HCT116 (cell line): ENCODE results near the gene CIB4. TPM values are rescaled to one million over a fixed set of nuclear protein-coding genes. Genes with fewer than 3 reads are reported as not detected.

Experiments used
- ATAC-seq: fragments of 200-7000 bp; cut with Tn5 transposase; 2 replicates; pipeline ENCODE4 v1.9.1; 2020; ENCODE audit warnings: mild to moderate bottlenecking, moderate library complexity
- BruUV-seq: library from RNA; stranded (reverse); fragments of 400-500 nt; replicated peaks from 2 replicates; lab custom pipeline; 2021; lab: Mats Ljungman, UMichigan
- CTCF ChIA-PET: fragments of 300-600 bp; sonication (Branson Sonifier 250); formaldehyde crosslinking; loops from one replicate; lab custom pipeline; 2021; ENCODE audit warnings: antibody characterized with exemption; lab: Charles Lee
- POLR2A ChIA-PET: fragments of 300-600, 350-600 bp; sonication (Branson Sonifier 250); formaldehyde crosslinking; loops from one replicate; lab custom pipeline; 2021; ENCODE audit warnings: antibody characterized with exemption; lab: Charles Lee
- RAD21 ChIA-PET, 2 experiments: fragments of 300-600 bp; sonication (Branson Sonifier 250); formaldehyde crosslinking; loops; one replicate each; lab custom pipeline; 2023; ENCODE audit warnings: low total read pairs in 2 of 2; ENCODE audit not compliant: uncharacterized antibody in 2 of 2, unreplicated experiment in 2 of 2, low non-redundant PET in 1 of 2; lab: Charles Lee
- DNase-seq: peaks from one replicate; pipeline ENCODE4 v3.0.0-alpha.2; 2010; ENCODE audit warnings: low read depth, low spot score
- H2AFZ ChIP-seq: fragments of 200-600 bp; shearing (Covaris generic), sonication (generic); 2 replicates; pipeline ENCODE4 v1.6.1; 2017; ENCODE audit warnings: low read depth, mixed run types, mixed read lengths, antibody characterized with exemption, low read length; ENCODE audit not compliant: poor library complexity, severe bottlenecking
- H3K27ac ChIP-seq: 2 replicates; pipeline ENCODE4 v1.5.1; 2012; ENCODE audit warnings: low read depth, low read length
- H3K27me3 ChIP-seq: fragments of 200-600 bp; sonication (generic); 2 replicates; pipeline ENCODE4 v1.6.1; 2016; ENCODE audit warnings: mixed run types, low read length, mixed read lengths; ENCODE audit not compliant: insufficient read depth
- H3K36me3 ChIP-seq, 2 experiments: fragments of 200-500 bp in 1 of 2; fragments of 200-600 bp in 1 of 2; sonication (Bioruptor generic) in 1 of 2; sonication (generic) in 1 of 2; 2 replicates each; pipeline versions ENCODE4 v1.5.1 to v1.6.1; 2014 to 2016; ENCODE audit warnings: low read length in 2 of 2, inconsistent platforms in 1 of 2, mixed read lengths in 1 of 2, mixed run types in 1 of 2; ENCODE audit not compliant: insufficient read depth in 2 of 2, control insufficient read depth in 1 of 2
- H3K4me1 ChIP-seq, 2 experiments: fragments of 200-600 bp in 1 of 2; sonication (generic) in 1 of 2; 2 replicates each; pipeline versions ENCODE4 v1.5.1 to v1.6.1; 2012 to 2017; ENCODE audit warnings: low read length in 2 of 2, inconsistent platforms in 1 of 2, mild to moderate bottlenecking in 1 of 2, mixed read lengths in 1 of 2, mixed run types in 1 of 2, moderate library complexity in 1 of 2; ENCODE audit not compliant: insufficient read depth in 2 of 2, control insufficient read depth in 1 of 2
- H3K4me2 ChIP-seq: fragments of 200-600 bp; sonication (generic); 2 replicates; pipeline ENCODE4 v1.6.1; 2017; ENCODE audit warnings: mixed run types, low read length, mixed read lengths
- H3K4me3 ChIP-seq, 2 experiments: fragments of 200-600 bp in 1 of 2; sonication (generic) in 1 of 2; replicated peaks in 1 of 2; 2 replicates each; pipeline ENCODE4 v1.5.1; 2011 to 2016; ENCODE audit warnings: low read length in 2 of 2, control low read depth in 1 of 2, low read depth in 1 of 2, mild to moderate bottlenecking in 1 of 2, mixed read lengths in 1 of 2, mixed run types in 1 of 2
- H3K79me2 ChIP-seq: fragments of 200-600 bp; sonication (generic); 2 replicates; pipeline ENCODE4 v1.6.1; 2017; ENCODE audit warnings: mild to moderate bottlenecking, mixed run types, low read length, moderate library complexity, mixed read lengths; ENCODE audit not compliant: insufficient read depth
- H3K9ac ChIP-seq: fragments of 200-600 bp; sonication (generic); 2 replicates; pipeline ENCODE4 v1.6.1; 2016; ENCODE audit warnings: low read length, mixed read lengths
- H3K9me2 ChIP-seq: fragments of 200-600 bp; sonication (generic), shearing (Covaris generic); 2 replicates; pipeline ENCODE4 v1.6.1; 2017; ENCODE audit warnings: mixed run types, mild to moderate bottlenecking, moderate library complexity; ENCODE audit not compliant: insufficient read depth
- H3K9me3 ChIP-seq, 2 experiments: fragments of 200-500 bp in 1 of 2; fragments of 200-600 bp in 1 of 2; sonication (Bioruptor generic) in 1 of 2; sonication (generic) in 1 of 2; 2 replicates each; pipeline ENCODE4 v1.6.1; 2014 to 2017; ENCODE audit warnings: low read length in 2 of 2, mixed read lengths in 2 of 2, inconsistent platforms in 1 of 2, low read depth in 1 of 2, mild to moderate bottlenecking in 1 of 2, mixed run types in 1 of 2, moderate library complexity in 1 of 2; ENCODE audit not compliant: control insufficient read depth in 1 of 2, insufficient read depth in 1 of 2
- H4K20me1 ChIP-seq: fragments of 200-600 bp; sonication (generic), shearing (Covaris generic); 2 replicates; pipeline ENCODE4 v1.6.1; 2017; ENCODE audit warnings: mixed run types, mild to moderate bottlenecking, moderate library complexity; ENCODE audit not compliant: insufficient read depth
- CBX3 ChIP-seq: IDR thresholded peaks from 2 replicates; pipeline ENCODE4 v1.6.1; 2012; ENCODE audit warnings: low read depth
- CEBPB ChIP-seq: IDR thresholded peaks from 2 replicates; pipeline ENCODE4 v1.6.1; 2012; ENCODE audit warnings: low read depth
- CTCF ChIP-seq, 3 experiments: fragments of 200-600 bp in 1 of 3; sonication (generic) in 1 of 3; IDR thresholded peaks in 2 of 3; conservative IDR thresholded peaks in 1 of 3; 2 replicates each; pipeline ENCODE4 v1.5.1; 2012 to 2017; ENCODE audit warnings: low read depth in 2 of 3, low read length in 2 of 3, antibody characterized with exemption in 1 of 3, borderline replicate concordance in 1 of 3, control low read depth in 1 of 3, mild to moderate bottlenecking in 1 of 3, mixed read lengths in 1 of 3, mixed run types in 1 of 3, moderate library complexity in 1 of 3; ENCODE audit not compliant: insufficient read depth in 1 of 3
- EGR1 ChIP-seq: IDR thresholded peaks from 2 replicates; pipeline ENCODE4 v1.6.1; 2012; ENCODE audit warnings: low read depth
- ELF1 ChIP-seq: IDR thresholded peaks from 2 replicates; pipeline ENCODE4 v1.6.1; 2012; ENCODE audit warnings: low read depth, borderline replicate concordance
- EZH2 ChIP-seq: fragments of 200-600 bp; sonication (generic); IDR thresholded peaks from 2 replicates; pipeline ENCODE4 v1.6.1; 2017; ENCODE audit warnings: antibody characterized with exemption, mixed run types
- EZH2phosphoT487 ChIP-seq: fragments of 200-600 bp; IDR thresholded peaks from 2 replicates; pipeline ENCODE4 v1.6.1; 2018; ENCODE audit warnings: antibody characterized with exemption, borderline replicate concordance
- FOSL1 ChIP-seq: IDR thresholded peaks from 2 replicates; pipeline ENCODE4 v1.6.1; 2012; ENCODE audit warnings: low read depth
- JUND ChIP-seq: IDR thresholded peaks from 2 replicates; pipeline ENCODE4 v1.6.1; 2012
- POLR2AphosphoS5 ChIP-seq: IDR thresholded peaks from 2 replicates; pipeline ENCODE4 v1.6.1; 2011; ENCODE audit warnings: mild to moderate bottlenecking, low read depth, low read length, moderate library complexity
- RAD21 ChIP-seq: IDR thresholded peaks from 2 replicates; pipeline ENCODE4 v1.6.1; 2012; ENCODE audit warnings: low read depth, mild to moderate bottlenecking
- REST ChIP-seq: IDR thresholded peaks from 2 replicates; pipeline ENCODE4 v1.6.1; 2012; ENCODE audit warnings: low read depth
- SIN3A ChIP-seq: IDR thresholded peaks from 2 replicates; pipeline ENCODE4 v1.6.1; 2012; ENCODE audit warnings: low read depth
- SP1 ChIP-seq: IDR thresholded peaks from 2 replicates; pipeline ENCODE4 v1.6.1; 2012; ENCODE audit warnings: low read depth
- SRF ChIP-seq: IDR thresholded peaks from 2 replicates; pipeline ENCODE4 v1.6.1; 2012; ENCODE audit warnings: low read depth
- TCF7L2 ChIP-seq: IDR thresholded peaks from 2 replicates; pipeline ENCODE4 v1.7.0; 2011; ENCODE audit warnings: borderline replicate concordance, inconsistent platforms; ENCODE audit not compliant: insufficient read depth, insufficient read length; ENCODE audit errors: extremely low read depth
- YY1 ChIP-seq: IDR thresholded peaks from 2 replicates; pipeline ENCODE4 v1.6.1; 2011; ENCODE audit warnings: low read length, low read depth, moderate library complexity, mild to moderate bottlenecking; ENCODE audit not compliant: insufficient replicate concordance; ENCODE audit errors: extremely low read depth
- ZBTB33 ChIP-seq: IDR thresholded peaks from 2 replicates; pipeline ENCODE4 v1.6.1; 2011; ENCODE audit warnings: mild to moderate bottlenecking, low read length, moderate library complexity; ENCODE audit not compliant: insufficient replicate concordance; ENCODE audit errors: extremely low read depth
- ZNF274 ChIP-seq: fragments of 200-500 bp; sonication (Bioruptor generic); IDR thresholded peaks from 2 replicates; pipeline ENCODE4 v1.6.1; 2014; ENCODE audit warnings: mild to moderate bottlenecking, low read depth, low read length, inconsistent platforms
- intact Hi-C: fragments of 100-400 bp; cut with micrococcal nuclease; formaldehyde crosslinking; loops from 2 replicates; pipeline ENCODE4 v1.10.0; 2022
- total RNA-seq: library from RNA; stranded (reverse); gene quantifications from one replicate; pipeline ENCODE4 v1.2.1, GENCODE V29; 2021; ENCODE audit not compliant: unreplicated experiment

The CIB4 gene
- total RNA-seq, 1 experiment from 2014 or later, result not detected

- ChIA-PET RAD21 (no interaction called here), CTCF (no interaction called here), POLR2A (no interaction called here)
- no peaks in the 10 kb centered on the region for H3K9me3 ChIP-seq
- no peak overlapping the region for H3K27ac ChIP-seq
- H3K36me3 ChIP-seq, result no peaks in the 10 kb centered on the region
- H3K9ac ChIP-seq, result no peak overlapping the region
- H3K4me2 ChIP-seq, result no peak overlapping the region
- no peaks in the 10 kb centered on the region for H3K4me1 ChIP-seq
- H3K4me3 ChIP-seq, result no peak overlapping the region
- H4K20me1 ChIP-seq, result no peaks in the 10 kb centered on the region
- H3K79me2 ChIP-seq, result no peaks in the 10 kb centered on the region
- H3K27me3 ChIP-seq, result peaks cover 26% of the 10 kb centered on the region
- DNase-seq, result no peak
- BruUV-seq, result no TSS peak
- H3K9me2 ChIP-seq, result no peaks in the 10 kb centered on the region
- no peak for ATAC-seq
- TF ChIP-seq CTCF (IDR thresholded peaks at IDR 0.05 in 2 of 3, conservative IDR thresholded peaks at IDR 0.05 in 1 of 3; ENCODE audit: borderline replicate concordance in 1 of 3, insufficient read depth in 1 of 3, low read depth in 2 of 3, low read length in 2 of 3) (no peak), SIN3A (no peak), EGR1 (no peak), SRF (no peak), ELF1 (no peak), FOSL1 (no peak), TCF7L2 (no peak), SP1 (no peak), YY1 (no peak), JUND (no peak), REST (no peak), CBX3 (no peak), RAD21 (no peak), EZH2phosphoT487 (no peak), CEBPB (no peak), ZBTB33 (no peak), ZNF274 (no peak), POLR2AphosphoS5 (no peak), EZH2 (no peak)
- intact Hi-C loops, result no loop called here
- H2AFZ ChIP-seq, result no peak overlapping the region
Observed at GRCh38 chr2:26584656-26585055, 56.5 kb downstream of the CIB4 start.
